SK-N-SH (cell line): ENCODE results near the gene OGFOD2. TPM values are rescaled to one million over a fixed set of nuclear protein-coding genes. Genes with fewer than 3 reads are reported as not detected.

ENCODE experiments used
- CTCF ChIA-PET: fragments of 300-600, 350-600 bp; formaldehyde crosslinking; extraction: SDS; loops from one replicate; lab custom pipeline; 2021; lab: Yijun Ruan, JAX
- POLR2A ChIA-PET: fragments of 350-600 bp; sonication (Branson Sonifier 250); formaldehyde crosslinking; extraction: SDS; loops from one replicate; lab custom pipeline; 2020; ENCODE audit warnings: antibody characterized with exemption, inconsistent platforms; lab: Yijun Ruan, JAX
- DNase-seq: peaks from one replicate; pipeline ENCODE4 v3.0.0; 2012
- H2AFZ ChIP-seq: fragments of 200-600 bp; sonication (generic); 2 replicates; pipeline ENCODE4 v1.8.1; 2016; ENCODE audit warnings: antibody characterized with exemption, mild to moderate bottlenecking, low read depth
- H3F3A ChIP-seq: fragments of 200-600 bp; sonication (generic); replicated peaks from 2 replicates; pipeline ENCODE3; 2016; ENCODE audit warnings: antibody characterized with exemption, mild to moderate bottlenecking; ENCODE audit not compliant: insufficient read depth
- H3K27ac ChIP-seq, 2 experiments: fragments of 200-500 bp in 1 of 2; fragments of 200-600 bp in 1 of 2; sonication (Bioruptor generic) in 1 of 2; sonication (generic), shearing (Covaris generic) in 1 of 2; 2 replicates each; pipeline versions ENCODE4 v1.5.1 to v1.6.1; 2014 to 2016; ENCODE audit warnings: low read depth in 2 of 2, inconsistent platforms in 1 of 2, low read length in 1 of 2, mild to moderate bottlenecking in 1 of 2, mixed read lengths in 1 of 2
- H3K27me3 ChIP-seq: fragments of 200-600 bp; sonication (generic), shearing (Covaris generic); 2 replicates; pipeline ENCODE4 v1.6.1; 2016; ENCODE audit warnings: mixed run types; ENCODE audit not compliant: insufficient read depth
- H3K36me3 ChIP-seq, 2 experiments: fragments of 200-500 bp in 1 of 2; fragments of 200-600 bp in 1 of 2; sonication (Bioruptor generic) in 1 of 2; sonication (generic) in 1 of 2; replicated peaks in 1 of 2; 2 replicates each; pipeline versions ENCODE3 to v1.5.1; 2014 to 2016; ENCODE audit warnings: low read length in 1 of 2, mild to moderate bottlenecking in 1 of 2; ENCODE audit not compliant: insufficient read depth in 2 of 2, control insufficient read depth in 1 of 2
- H3K4me1 ChIP-seq, 2 experiments: fragments of 200-500 bp in 1 of 2; fragments of 200-600 bp in 1 of 2; sonication (Bioruptor generic) in 1 of 2; sonication (generic), shearing (Covaris generic) in 1 of 2; 2 replicates each; pipeline versions ENCODE4 v1.5.1 to v1.6.1; 2014 to 2016; ENCODE audit warnings: low read depth in 1 of 2, low read length in 1 of 2, mixed run types in 1 of 2; ENCODE audit not compliant: insufficient read depth in 2 of 2, control insufficient read depth in 1 of 2
- H3K4me2 ChIP-seq: fragments of 200-600 bp; sonication (generic), shearing (Covaris generic); 2 replicates; pipeline ENCODE4 v1.6.1; 2017; ENCODE audit warnings: mixed run types
- H3K4me3 ChIP-seq, 2 experiments: fragments of 200-500 bp in 1 of 2; fragments of 200-600 bp in 1 of 2; sonication (Bioruptor generic) in 1 of 2; sonication (generic), shearing (Covaris generic) in 1 of 2; 2 replicates each; pipeline versions ENCODE4 v1.5.1 to v1.8.1; 2014 to 2016; ENCODE audit warnings: low read depth in 2 of 2, inconsistent platforms in 1 of 2, low read length in 1 of 2, mild to moderate bottlenecking in 1 of 2, mixed read lengths in 1 of 2, moderate library complexity in 1 of 2
- H3K79me2 ChIP-seq: fragments of 200-600 bp; sonication (generic); 2 replicates; pipeline ENCODE4 v1.8.1; 2017; ENCODE audit warnings: mild to moderate bottlenecking; ENCODE audit not compliant: insufficient read depth
- H3K9ac ChIP-seq: fragments of 200-600 bp; sonication (generic); 2 replicates; pipeline ENCODE4 v1.6.1; 2017; ENCODE audit warnings: mixed run types
- H3K9me2 ChIP-seq: fragments of 200-600 bp; sonication (generic); 2 replicates; pipeline ENCODE4 v1.6.1; 2017; ENCODE audit warnings: mixed run types
- H3K9me3 ChIP-seq: fragments of 200-600 bp; sonication (generic); 2 replicates; pipeline ENCODE4 v1.6.1; 2017; ENCODE audit warnings: mixed run types, mild to moderate bottlenecking, moderate library complexity
- H4K20me1 ChIP-seq: fragments of 200-600 bp; sonication (generic); 2 replicates; pipeline ENCODE4 v1.6.1; 2017; ENCODE audit warnings: mild to moderate bottlenecking, mixed run types; ENCODE audit not compliant: insufficient read depth
- CTCF ChIP-seq: fragments of 200-600 bp; sonication (generic); IDR thresholded peaks from 2 replicates; pipeline ENCODE4 v1.6.1; 2017; ENCODE audit warnings: antibody characterized with exemption, mild to moderate bottlenecking, moderate library complexity
- ELF1 ChIP-seq: IDR thresholded peaks from 2 replicates; pipeline ENCODE4 v1.4.0; 2012
- EP300 ChIP-seq, 2 experiments: IDR thresholded peaks; 2 replicates each; pipeline versions ENCODE4 v1.4.0 to v1.6.1; 2012; ENCODE audit warnings: borderline replicate concordance in 1 of 2, low read depth in 1 of 2, low read length in 1 of 2
- FOXJ3 ChIP-seq: sonication (generic); formaldehyde crosslinking; IDR thresholded peaks from 2 replicates; pipeline ENCODE4 v1.5.1; 2020; ENCODE audit warnings: mild to moderate bottlenecking, missing genetic modification reagents
- FOXM1 ChIP-seq: IDR thresholded peaks from 2 replicates; pipeline ENCODE4 v1.4.0; 2012; ENCODE audit warnings: low read depth, mild to moderate bottlenecking
- GABPA ChIP-seq: IDR thresholded peaks from 2 replicates; pipeline ENCODE4 v1.4.0; 2012; ENCODE audit warnings: low read depth, mild to moderate bottlenecking
- IRF3 ChIP-seq: fragments of 150-350 bp; IDR thresholded peaks from 2 replicates; pipeline ENCODE4 v1.6.1; 2016; ENCODE audit warnings: mild to moderate bottlenecking, low read depth, low read length
- JUND ChIP-seq: IDR thresholded peaks from 2 replicates; pipeline ENCODE4 v1.4.0; 2012
- MAX ChIP-seq: IDR thresholded peaks from 2 replicates; pipeline ENCODE4 v1.4.0; 2012; ENCODE audit warnings: low read depth
- NFIC ChIP-seq: IDR thresholded peaks from 2 replicates; pipeline ENCODE4 v1.4.0; 2012; ENCODE audit warnings: borderline replicate concordance
- NRF1 ChIP-seq: IDR thresholded peaks from 2 replicates; pipeline ENCODE4 v1.6.1; 2012; ENCODE audit warnings: low read depth, mild to moderate bottlenecking, low read length
- POLR2AphosphoS5 ChIP-seq: IDR thresholded peaks from 2 replicates; pipeline ENCODE4 v1.6.1; 2012; ENCODE audit warnings: low read depth, low read length
- RAD21 ChIP-seq: IDR thresholded peaks from 2 replicates; pipeline ENCODE4 v1.6.1; 2012; ENCODE audit warnings: mild to moderate bottlenecking, low read length
- RCOR1 ChIP-seq: fragments of 150-350 bp; IDR thresholded peaks from 2 replicates; pipeline ENCODE4 v1.6.1; 2017; ENCODE audit warnings: antibody characterized with exemption, low read length
- RFX5 ChIP-seq: IDR thresholded peaks from 2 replicates; pipeline ENCODE4 v1.6.1; 2012; ENCODE audit warnings: mild to moderate bottlenecking, improper control_type of control experiment, low read length
- RXRA ChIP-seq: IDR thresholded peaks from 2 replicates; pipeline ENCODE4 v1.4.0; 2012; ENCODE audit warnings: low read depth, mild to moderate bottlenecking, borderline replicate concordance
- TCF12 ChIP-seq: IDR thresholded peaks from 2 replicates; pipeline ENCODE4 v1.4.0; 2012
- TEAD4 ChIP-seq: IDR thresholded peaks from 2 replicates; pipeline ENCODE4 v1.4.0; 2012; ENCODE audit warnings: mild to moderate bottlenecking, borderline replicate concordance; ENCODE audit not compliant: insufficient read depth
- USF2 ChIP-seq: fragments of 150-350 bp; IDR thresholded peaks from 2 replicates; pipeline ENCODE4 v1.6.1; 2017; ENCODE audit warnings: antibody characterized with exemption, low read length, low read depth, borderline replicate concordance
- YY1 ChIP-seq: IDR thresholded peaks from 2 replicates; pipeline ENCODE4 v1.4.0; 2012; ENCODE audit warnings: low read depth, mild to moderate bottlenecking
- WGBS: methylation state at CpG from one replicate; pipeline ENCODE4 v1.1.6; 2017; ENCODE audit warnings: low lambda C conversion rate; 5-methylcytosine and 5-hydroxymethylcytosine counted together
- polyA plus RNA-seq, 3 experiments: library from polyadenylated mRNA; depleted of rRNA; stranded (reverse); fragments of >200 nt; gene quantifications; 2 replicates each; pipeline ENCODE4 v1.2.3, GENCODE V29; 2012

OGFOD2 gene
- polyA plus RNA-seq, 1 of the 3 experiments (the other 2 are of a cell fraction): 22.0 TPM

GRCh38 chr12:122934722-122935121 lies 40.3 kb upstream of the OGFOD2 start:
- no peak overlapping the region for H2AFZ ChIP-seq
- POLR2A ChIA-PET: no interaction called here
- WGBS: 68% methylated on average over 3 of the region's 3 CpGs
- TF ChIP-seq USF2: no peak
- TF ChIP-seq EP300 (IDR thresholded peaks at IDR 0.05; ENCODE audit: borderline replicate concordance in 1 of 2, low read depth in 1 of 2, low read length in 1 of 2): no peak
- TF ChIP-seq FOXJ3 (CRISPR knock-in tag): no peak
- TF ChIP-seq TCF12: no peak
- no peak for TF ChIP-seq MAX
- TF ChIP-seq TEAD4: no peak
- no peak for TF ChIP-seq IRF3
- no peak for TF ChIP-seq RCOR1
- TF ChIP-seq ELF1: no peak
- no peak for TF ChIP-seq POLR2AphosphoS5
- no peak for TF ChIP-seq GABPA
- no peak for TF ChIP-seq YY1
- TF ChIP-seq JUND: no peak
- no peak for TF ChIP-seq NFIC
- TF ChIP-seq CTCF: no peak
- no peak for TF ChIP-seq RAD21
- TF ChIP-seq FOXM1: no peak
- no peak for TF ChIP-seq RFX5
- TF ChIP-seq RXRA: no peak
- no peak for TF ChIP-seq NRF1
- no peak overlapping the region for H3K4me3 ChIP-seq
- CTCF ChIA-PET: no interaction called here
- H4K20me1 ChIP-seq: no peaks in the 10 kb centered on the region
- H3K4me2 ChIP-seq: no peak overlapping the region
- H3F3A ChIP-seq: no peaks in the 10 kb centered on the region
- DNase-seq: no peak
- H3K79me2 ChIP-seq: no peaks in the 10 kb centered on the region
- H3K36me3 ChIP-seq: no peaks in the 10 kb centered on the region
- no peaks in the 10 kb centered on the region for H3K9me3 ChIP-seq
- H3K9ac ChIP-seq: no peak overlapping the region
- no peaks in the 10 kb centered on the region for H3K27me3 ChIP-seq
- no peaks in the 10 kb centered on the region for H3K9me2 ChIP-seq
- no peaks in the 10 kb centered on the region for H3K4me1 ChIP-seq
- H3K27ac ChIP-seq: no peak overlapping the region
